CMK (cell line): ENCODE data around the gene GAREM1.

Source experiments
- DNase-seq: peaks from one replicate; pipeline ENCODE4 v3.0.0-alpha.2; 2010; ENCODE audit warnings: low read depth

Gene GAREM1

DNA sequence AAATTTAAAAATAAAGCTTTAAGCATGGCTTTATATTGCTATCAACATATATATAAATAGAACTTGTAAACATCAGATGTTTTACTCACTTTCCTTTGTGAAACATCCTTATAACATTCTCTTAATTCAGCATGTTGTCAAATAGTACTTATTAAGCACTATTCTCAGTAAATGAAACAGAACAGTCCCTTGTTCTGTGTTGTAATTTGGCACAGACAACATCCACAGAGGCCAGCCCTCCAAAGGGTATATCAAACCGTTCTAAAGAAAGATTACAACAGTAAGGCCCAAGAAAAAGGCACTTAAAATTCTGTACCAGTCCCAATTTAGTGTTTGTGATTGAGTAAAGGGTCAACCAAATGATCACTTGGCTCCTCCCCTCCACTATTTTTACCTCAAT lies 46.0 kb downstream of the GAREM1 start:
- DNase-seq = no peak

GRCh38 chr18:32422978-32423740 lies 47.5 kb downstream of the GAREM1 start:
- no peak for DNase-seq

- DNase-seq = no peak
These were observed 48.5 kb downstream of the GAREM1 start for GRCh38 chr18:32422201-32422600.

- DNase-seq = no peak
These were observed 50.5 kb downstream of the GAREM1 start for GRCh38 chr18:32420084-32420750.

DNA sequence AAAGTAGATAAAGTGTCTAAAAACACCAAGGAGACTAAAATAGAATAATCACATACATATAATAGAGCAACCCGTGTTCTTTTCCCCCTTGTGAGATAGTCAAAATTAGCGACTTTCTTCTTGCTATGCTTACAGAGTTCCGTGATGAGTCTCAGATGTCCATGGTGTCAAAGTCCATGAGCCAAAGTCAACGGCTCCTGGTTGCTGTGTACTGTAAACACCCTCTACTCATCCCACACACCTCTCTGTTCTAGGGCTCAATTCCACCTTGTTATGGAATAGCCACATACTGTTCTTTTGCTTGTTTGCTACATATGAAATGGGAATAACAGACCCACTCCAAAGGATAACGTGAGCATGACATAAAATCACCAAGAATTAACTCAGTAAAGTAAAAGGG lies 52.5 kb downstream of the GAREM1 start:
- DNase-seq = no peak

DNA sequence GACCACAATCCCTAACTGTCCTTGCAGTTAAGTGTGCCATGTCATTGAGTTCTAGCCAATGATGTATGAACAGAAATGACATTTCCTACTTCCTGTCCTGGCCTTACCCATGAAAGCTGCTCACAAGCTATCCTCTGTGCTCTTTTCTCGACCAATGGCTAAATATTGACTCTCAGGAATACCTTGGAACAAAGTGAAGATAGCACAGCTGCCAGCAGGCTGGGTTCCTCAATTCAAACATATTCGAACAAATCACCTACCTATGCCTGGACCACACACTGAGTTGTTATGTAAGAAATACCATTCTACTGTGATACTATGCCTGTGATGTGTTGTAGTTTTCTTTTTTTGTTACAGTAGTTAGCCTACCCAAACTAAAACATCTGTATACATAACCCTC lies 65.1 kb downstream of the GAREM1 start:
- no peak for DNase-seq

- DNase-seq = no peak
These were observed 69.1 kb downstream of the GAREM1 start for GRCh38 chr18:32401621-32402020.

DNA sequence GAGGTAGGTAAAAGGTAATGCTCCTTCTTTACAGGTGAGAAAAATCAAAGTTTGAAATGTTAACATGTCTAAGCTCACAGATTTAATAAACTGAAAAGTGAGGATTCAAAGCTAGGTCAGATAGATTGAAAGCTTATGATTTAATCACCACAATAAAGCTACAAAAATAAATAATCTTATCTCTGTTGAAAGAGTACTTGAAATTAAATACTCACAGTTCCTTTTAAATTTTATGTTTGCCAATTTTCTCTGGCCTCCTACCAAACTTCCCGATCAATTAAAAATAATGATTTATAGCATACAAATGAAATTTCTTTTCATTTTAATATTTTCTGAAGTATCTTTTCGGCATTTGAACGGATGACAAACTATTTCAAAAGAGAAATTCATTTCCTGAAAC lies 77.3 kb downstream of the GAREM1 start:
- no peak for DNase-seq

DNA sequence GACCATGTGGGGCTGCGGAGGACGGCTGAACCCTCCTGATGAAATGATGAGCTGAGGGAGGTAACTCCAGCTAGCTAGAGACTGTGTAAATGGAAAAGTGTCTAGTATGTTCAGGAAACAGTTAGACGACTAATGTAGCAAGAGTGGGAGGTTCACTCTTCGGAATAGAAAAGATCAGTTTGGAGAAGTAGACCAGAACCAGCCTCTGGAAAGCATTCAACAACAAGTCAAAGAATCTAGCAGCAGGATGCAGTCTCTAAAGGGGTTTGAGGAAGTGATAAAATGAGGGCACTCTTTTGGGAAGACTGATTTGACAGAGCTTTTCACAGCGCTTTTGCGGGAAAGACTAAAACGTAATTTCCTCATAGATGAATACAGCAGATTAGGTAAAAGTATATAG lies 79.6 kb downstream of the GAREM1 start:
- DNase-seq = no peak

DNA sequence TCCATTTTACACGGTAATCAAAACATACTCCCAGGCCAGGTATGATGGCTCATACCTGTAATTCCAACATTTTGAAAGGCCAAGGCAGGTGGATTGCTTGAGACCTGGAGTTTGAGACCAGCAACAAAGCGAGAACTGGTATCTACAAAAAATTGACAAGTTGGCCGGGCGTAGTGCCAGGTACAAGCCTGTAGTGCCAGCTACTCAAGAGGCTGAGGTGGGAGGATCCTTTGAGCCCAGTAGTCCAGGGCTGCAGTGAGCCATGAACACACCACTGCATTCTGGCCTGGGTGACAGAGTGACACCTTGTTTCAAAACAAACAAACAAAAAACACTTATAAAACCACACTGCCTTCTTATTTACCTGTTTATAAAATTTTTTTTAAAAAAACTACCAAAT lies 80.8 kb downstream of the GAREM1 start:
- DNase-seq = no peak

DNA sequence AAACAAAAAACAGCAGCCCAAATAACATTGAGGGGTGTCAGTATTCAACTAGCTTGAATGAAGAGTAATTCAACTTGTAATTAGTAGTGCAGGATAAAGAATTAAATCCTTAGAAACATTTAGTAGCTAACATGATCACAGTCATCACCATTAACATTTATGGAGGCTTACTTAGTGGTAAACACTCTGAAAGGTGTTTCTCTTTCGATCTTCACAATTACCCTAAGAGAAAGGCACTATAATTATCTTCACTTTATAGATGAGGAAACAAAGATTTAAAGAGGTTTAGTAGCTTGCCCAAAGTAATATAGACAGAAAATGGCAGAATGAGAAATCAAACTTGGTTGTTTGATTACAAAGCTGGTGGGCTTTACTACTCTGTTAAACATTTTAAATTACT lies 81.5 kb downstream of the GAREM1 start:
- no peak for DNase-seq

- no peak for DNase-seq
These were observed 84.2 kb downstream of the GAREM1 start for GRCh38 chr18:32386471-32386870.

DNA sequence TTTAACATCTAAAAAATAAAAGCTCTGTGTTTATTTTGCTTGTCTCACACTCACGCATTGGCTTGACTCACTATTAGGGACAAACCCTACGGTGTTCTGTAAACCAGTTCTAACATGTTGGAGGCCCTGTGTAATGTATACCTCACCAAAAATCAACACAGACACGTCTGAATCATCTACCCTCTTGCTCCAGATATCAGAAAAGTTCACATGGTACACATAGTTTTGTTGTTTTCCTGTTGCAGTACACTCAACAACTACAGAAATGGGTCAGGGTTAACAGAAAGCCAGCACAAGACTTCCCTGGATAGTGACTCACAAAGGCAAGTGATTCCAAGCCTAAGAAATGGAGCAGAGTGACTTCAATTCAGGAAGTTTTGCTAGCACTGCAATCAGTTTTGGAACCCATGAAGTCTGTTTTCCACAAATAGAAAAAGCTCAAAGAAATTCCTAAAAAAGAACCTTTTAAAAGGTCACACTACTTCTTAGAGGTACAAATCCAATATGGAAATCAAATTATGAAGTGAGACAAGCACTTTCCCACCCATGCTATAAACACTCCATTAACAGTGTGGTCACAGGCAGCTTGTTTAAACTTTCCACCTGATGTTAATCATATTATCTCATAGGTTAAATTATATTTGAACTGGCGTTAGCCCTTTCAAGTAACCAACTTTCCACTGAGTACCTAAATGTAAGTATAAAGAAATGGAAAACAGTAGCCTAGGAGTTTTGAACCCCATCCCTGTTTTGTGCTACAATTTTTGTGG lies 87.4 kb downstream of the GAREM1 start:
- no peak for DNase-seq

GRCh38 chr18:32381761-32382160 lies 88.9 kb downstream of the GAREM1 start:
- DNase-seq = no peak

DNA sequence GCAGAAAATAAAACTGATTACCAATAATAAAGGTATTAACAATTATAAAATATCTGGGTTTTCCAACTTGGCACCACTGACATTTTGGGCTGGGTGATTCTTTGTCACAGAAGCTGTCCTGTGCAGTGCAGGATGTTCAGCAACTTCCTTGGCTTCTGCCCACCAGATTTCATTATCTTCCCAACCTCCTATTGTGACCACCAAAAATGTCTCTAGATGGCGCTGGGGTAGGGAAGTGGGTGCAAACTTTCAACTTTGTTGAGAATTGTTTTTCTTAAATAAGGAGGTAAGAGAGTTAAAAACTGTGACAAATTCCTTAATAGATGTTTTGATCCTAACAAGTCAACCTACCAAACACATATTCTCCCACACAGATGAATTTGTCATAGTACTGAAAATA lies 90.1 kb downstream of the GAREM1 start:
- no peak for DNase-seq

GRCh38 chr18:32379891-32380290 lies 90.8 kb downstream of the GAREM1 start:
- no peak for DNase-seq

DNA sequence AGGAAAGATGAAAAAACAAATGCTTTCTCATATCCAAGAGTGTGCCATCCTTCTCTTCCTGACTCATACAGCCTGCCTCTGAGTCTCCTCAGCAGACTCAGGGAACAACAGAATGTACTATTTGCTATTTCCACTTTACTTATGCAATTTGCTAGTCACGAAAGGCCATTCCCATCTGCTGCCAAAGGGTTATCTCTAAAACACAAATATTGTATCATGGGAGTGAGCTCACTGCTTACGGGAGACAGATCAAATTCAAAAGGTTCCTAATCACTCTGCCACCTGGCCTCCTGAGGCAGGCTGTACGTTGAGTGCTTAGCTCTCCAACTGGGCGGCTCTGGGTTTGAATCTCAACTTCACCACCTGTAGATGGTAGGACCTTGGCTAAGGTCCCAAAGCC lies 92.0 kb downstream of the GAREM1 start:
- no peak for DNase-seq

GRCh38 chr18:32373995-32374394 lies 96.7 kb downstream of the GAREM1 start:
- DNase-seq = no peak

DNA sequence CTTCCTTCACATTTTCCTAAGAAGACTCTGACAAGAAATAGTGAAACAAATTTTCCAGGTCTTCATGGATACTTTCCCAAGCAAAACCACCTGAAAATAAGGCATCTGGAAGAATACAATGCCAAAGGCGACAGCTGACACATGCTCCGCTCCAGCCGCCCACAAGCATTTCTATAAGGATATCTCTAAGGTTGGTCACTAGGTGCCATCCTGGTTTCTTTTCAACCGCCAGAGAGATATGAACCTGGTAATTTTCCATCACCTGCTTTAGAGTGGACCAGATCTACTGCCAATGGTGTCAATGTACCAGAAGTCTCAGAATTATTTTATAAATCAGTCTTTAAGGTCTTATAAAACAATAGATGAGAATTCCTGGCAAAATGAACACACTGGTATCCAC lies 97.2 kb downstream of the GAREM1 start:
- no peak for DNase-seq

GRCh38 chr18:32372381-32373061 lies 98.2 kb downstream of the GAREM1 start:
- no peak for DNase-seq

DNA sequence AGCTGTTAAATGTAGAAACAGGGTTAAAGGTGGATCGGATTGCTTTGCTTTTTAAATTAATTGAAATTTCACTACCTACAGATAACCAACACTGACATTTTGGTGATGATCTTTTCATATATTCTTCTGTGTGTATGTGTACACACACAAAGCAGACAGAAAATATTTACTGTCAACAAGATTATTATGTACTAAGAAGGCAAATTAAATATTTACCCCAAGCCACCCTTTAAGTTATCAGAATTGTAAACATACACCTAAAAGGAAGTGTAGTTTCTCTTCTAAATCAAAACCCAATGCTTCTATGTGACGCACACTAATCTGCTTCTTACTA lies 98.7 kb downstream of the GAREM1 start:
- no peak for DNase-seq

DNA sequence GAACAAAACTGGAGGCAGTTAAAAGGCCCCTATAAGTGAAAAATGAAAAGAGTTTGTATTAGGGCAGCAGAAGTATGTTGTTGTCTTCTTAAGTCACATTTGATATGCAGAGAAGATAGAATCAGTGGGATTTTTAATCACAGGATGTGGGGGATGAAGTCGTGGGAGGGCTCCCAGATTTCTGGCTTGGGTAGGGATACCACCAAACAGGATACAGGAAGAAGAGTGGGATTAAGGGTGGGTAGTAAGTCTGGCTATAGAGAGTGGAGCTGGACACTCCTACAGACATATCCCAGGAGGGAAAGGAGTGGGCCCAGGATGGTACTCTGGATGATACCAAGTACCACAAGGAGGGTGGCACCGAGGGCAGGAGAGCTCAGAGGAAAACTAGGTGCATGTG lies 99.3 kb downstream of the GAREM1 start:
- no peak for DNase-seq

- no peak for DNase-seq
These were observed 101.7 kb downstream of the GAREM1 start for GRCh38 chr18:32368991-32369390.
